ENCODE measurements around the gene MINDY4.
"Not testable (repeated sequence)": the region's sequence is repeated elsewhere in the genome, so short reads cannot be mapped to it uniquely, and the experiment has no call there.

Gene MINDY4

GRCh38 chr7:30799206-30799975, 28.2 kb downstream of the MINDY4 start:
- no peaks in the 10 kb centered on the region for H3K27me3 Mint-ChIP-seq
- peaks cover 15% of the 10 kb centered on the region for H3K4me1 Mint-ChIP-seq (ENCODE audit: low read depth)

GRCh38 chr7:30799976-30800661, 28.9 kb downstream of the MINDY4 start:
- no peaks in the 10 kb centered on the region for H3K27me3 Mint-ChIP-seq
- H3K36me3 Mint-ChIP-seq = no peaks in the 10 kb centered on the region
- no peaks in the 10 kb centered on the region for H3K9me3 Mint-ChIP-seq (ENCODE audit: low read depth)
- peaks cover 15% of the 10 kb centered on the region for H3K4me1 Mint-ChIP-seq (ENCODE audit: low read depth)
- H3K4me3 Mint-ChIP-seq = no peak overlapping the region
- H3K27ac Mint-ChIP-seq = no peak overlapping the region

More at GRCh38 chr7:30799206-30799975, 28.2 kb downstream of the MINDY4 start:
- H3K36me3 Mint-ChIP-seq = no peaks in the 10 kb centered on the region
- no peak overlapping the region for H3K4me3 Mint-ChIP-seq
- no peaks in the 10 kb centered on the region for H3K9me3 Mint-ChIP-seq (ENCODE audit: low read depth)
- no peak overlapping the region for H3K27ac Mint-ChIP-seq

- Mint-ChIP-seq H3K36me3 (no peaks in the 10 kb centered on the region), H3K4me3 (no peak overlapping the region), H3K27ac (no peak overlapping the region)
These were observed 29.6 kb downstream of the MINDY4 start for GRCh38 chr7:30800785-30801252.

GRCh38 chr7:30802812-30803211, 31.6 kb downstream of the MINDY4 start:
- H3K36me3 Mint-ChIP-seq = no peaks in the 10 kb centered on the region
- H3K9me3 Mint-ChIP-seq (ENCODE audit: low read depth) = no peaks in the 10 kb centered on the region
- H3K27ac Mint-ChIP-seq = no peak overlapping the region
- H3K27me3 Mint-ChIP-seq = no peaks in the 10 kb centered on the region
- no peaks in the 10 kb centered on the region for H3K4me1 Mint-ChIP-seq (ENCODE audit: low read depth)
- H3K4me3 Mint-ChIP-seq = no peak overlapping the region

More at GRCh38 chr7:30800785-30801252, 29.6 kb downstream of the MINDY4 start:
- H3K9me3 Mint-ChIP-seq (ENCODE audit: low read depth) = no peaks in the 10 kb centered on the region
- no peaks in the 10 kb centered on the region for H3K27me3 Mint-ChIP-seq
- peaks cover 12% of the 10 kb centered on the region for H3K4me1 Mint-ChIP-seq (ENCODE audit: low read depth)

- no peaks in the 10 kb centered on the region for H3K9me3 Mint-ChIP-seq (ENCODE audit: low read depth)
- H3K36me3 Mint-ChIP-seq = peaks cover 3% of the 10 kb centered on the region
- no peaks in the 10 kb centered on the region for H3K4me1 Mint-ChIP-seq (ENCODE audit: low read depth)
- no peaks in the 10 kb centered on the region for H3K27me3 Mint-ChIP-seq
- no peak overlapping the region for H3K27ac Mint-ChIP-seq
- H3K4me3 Mint-ChIP-seq = no peak overlapping the region
These were observed 33.0 kb downstream of the MINDY4 start for GRCh38 chr7:30804078-30804661.

GRCh38 chr7:30805081-30805691, 34.0 kb downstream of the MINDY4 start:
- H3K27ac Mint-ChIP-seq = no peak overlapping the region
- no peak overlapping the region for H3K4me3 Mint-ChIP-seq
- H3K36me3 Mint-ChIP-seq = peaks cover 3% of the 10 kb centered on the region
- H3K9me3 Mint-ChIP-seq (ENCODE audit: low read depth) = no peaks in the 10 kb centered on the region
- H3K4me1 Mint-ChIP-seq (ENCODE audit: low read depth) = no peaks in the 10 kb centered on the region
- no peaks in the 10 kb centered on the region for H3K27me3 Mint-ChIP-seq

GRCh38 chr7:30805931-30806330, 34.7 kb downstream of the MINDY4 start:
- Mint-ChIP-seq H3K9me3 (ENCODE audit: low read depth) (no peaks in the 10 kb centered on the region), H3K4me1 (ENCODE audit: low read depth) (no peaks in the 10 kb centered on the region), H3K4me3 (no peak overlapping the region), H3K27me3 (no peaks in the 10 kb centered on the region), H3K27ac (no peak overlapping the region), H3K36me3 (peaks cover 3% of the 10 kb centered on the region)

GRCh38 chr7:30807477-30807876, 36.3 kb downstream of the MINDY4 start:
- not testable (repeated sequence) for H3K4me3 Mint-ChIP-seq; H3K9me3 Mint-ChIP-seq (ENCODE audit: low read depth); H3K4me1 Mint-ChIP-seq (ENCODE audit: low read depth); H3K27ac Mint-ChIP-seq; H3K27me3 Mint-ChIP-seq; H3K36me3 Mint-ChIP-seq

GRCh38 chr7:30807941-30808340, 36.7 kb downstream of the MINDY4 start:
- not testable (repeated sequence) for H3K36me3 Mint-ChIP-seq; H3K9me3 Mint-ChIP-seq (ENCODE audit: low read depth); H3K4me3 Mint-ChIP-seq; H3K4me1 Mint-ChIP-seq (ENCODE audit: low read depth); H3K27ac Mint-ChIP-seq; H3K27me3 Mint-ChIP-seq

- no peaks in the 10 kb centered on the region for H3K27me3 Mint-ChIP-seq
- H3K4me1 Mint-ChIP-seq (ENCODE audit: low read depth) = no peaks in the 10 kb centered on the region
- H3K9me3 Mint-ChIP-seq (ENCODE audit: low read depth) = no peaks in the 10 kb centered on the region
- peaks cover 3% of the 10 kb centered on the region for H3K36me3 Mint-ChIP-seq
- no peak overlapping the region for H3K27ac Mint-ChIP-seq
- no peak overlapping the region for H3K4me3 Mint-ChIP-seq
These were observed 39.8 kb downstream of the MINDY4 start for GRCh38 chr7:30810986-30811385.

DNA sequence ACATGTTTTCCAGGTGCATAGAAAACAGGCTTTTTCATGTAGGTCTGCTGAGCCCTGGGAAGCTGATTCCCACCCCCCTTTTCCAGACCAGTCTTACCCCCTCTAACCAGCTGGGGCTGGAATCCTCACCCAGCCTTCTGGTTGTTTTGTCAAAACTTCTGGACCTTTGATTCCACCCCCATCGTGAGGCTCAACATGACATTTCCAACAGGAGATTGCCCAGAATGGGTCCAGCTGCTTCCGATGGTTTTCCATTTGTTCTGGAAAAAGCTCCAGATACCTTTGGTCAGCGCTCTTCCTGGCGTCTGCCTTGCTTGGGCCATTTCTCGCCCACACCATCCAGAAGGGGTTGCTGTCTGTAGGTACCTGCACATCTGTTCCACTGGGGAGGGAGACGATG, 41.5 kb downstream of the MINDY4 start:
- no peaks in the 10 kb centered on the region for H3K27me3 Mint-ChIP-seq
- no peaks in the 10 kb centered on the region for H3K9me3 Mint-ChIP-seq (ENCODE audit: low read depth)

DNA sequence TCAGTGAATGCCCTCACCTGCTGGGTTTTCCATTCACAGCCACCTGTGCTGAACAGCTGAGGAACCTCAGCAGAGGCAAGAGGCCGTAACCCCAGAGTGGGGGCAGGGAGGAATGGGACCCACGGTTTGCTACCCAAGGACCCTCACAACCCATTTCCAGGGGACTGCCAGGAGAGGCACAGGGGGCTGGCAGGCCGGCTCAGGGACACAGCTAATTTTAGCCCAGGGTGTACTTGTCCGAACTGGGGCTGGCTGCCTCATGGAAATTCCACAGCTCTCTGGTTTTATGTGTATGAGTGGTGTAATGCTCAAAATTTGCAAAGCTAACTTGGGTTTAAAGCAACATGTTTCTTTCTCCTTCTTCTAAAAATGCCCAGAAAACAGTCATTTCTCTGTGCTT, 42.2 kb downstream of the MINDY4 start:
- Mint-ChIP-seq H3K36me3 (no peaks in the 10 kb centered on the region), H3K4me1 (ENCODE audit: low read depth) (no peaks in the 10 kb centered on the region), H3K27ac (no peak overlapping the region), H3K9me3 (ENCODE audit: low read depth) (no peaks in the 10 kb centered on the region), H3K4me3 (no peak overlapping the region), H3K27me3 (no peaks in the 10 kb centered on the region)

More for the DNA sequence above, 41.5 kb downstream of the MINDY4 start:
- Mint-ChIP-seq H3K36me3 (peaks cover 3% of the 10 kb centered on the region), H3K4me3 (no peak overlapping the region), H3K27ac (no peak overlapping the region), H3K4me1 (ENCODE audit: low read depth) (no peaks in the 10 kb centered on the region)

DNA sequence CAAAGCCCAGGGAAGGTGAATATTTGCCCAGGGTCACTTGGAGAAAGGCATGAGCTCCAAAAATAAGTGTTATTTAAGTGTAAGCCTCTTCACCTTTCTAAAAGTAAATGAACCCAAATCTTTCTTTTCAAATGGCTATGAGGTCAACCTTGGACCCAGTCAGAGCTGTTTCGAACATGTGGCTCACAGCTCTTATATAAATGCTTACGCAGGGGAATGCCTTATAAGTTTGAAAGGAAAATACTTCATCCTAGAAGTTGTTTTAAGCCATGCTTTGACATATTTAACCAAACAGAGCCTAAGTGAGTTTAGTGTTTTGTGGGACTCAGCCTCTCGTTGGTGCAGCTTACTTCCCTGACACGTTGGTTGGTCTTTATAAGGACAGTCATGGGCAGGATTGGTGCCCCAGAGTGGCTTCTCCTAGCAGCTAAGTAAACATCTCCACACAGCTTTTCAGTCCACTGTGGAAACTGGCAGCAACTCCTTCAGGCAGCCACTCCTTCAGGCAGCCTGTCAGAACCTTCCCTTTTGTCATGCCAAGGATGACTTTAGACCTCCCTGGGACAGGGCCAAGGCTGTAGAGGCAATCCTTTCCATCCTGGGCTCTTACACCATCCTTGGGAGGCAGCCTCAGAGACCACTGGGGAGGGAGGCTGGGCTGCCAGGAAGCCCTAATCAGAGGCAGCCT, 43.6 kb downstream of the MINDY4 start:
- no peak overlapping the region for H3K4me3 Mint-ChIP-seq
- no peaks in the 10 kb centered on the region for H3K27me3 Mint-ChIP-seq
- H3K36me3 Mint-ChIP-seq = no peaks in the 10 kb centered on the region
- H3K4me1 Mint-ChIP-seq (ENCODE audit: low read depth) = no peaks in the 10 kb centered on the region
- H3K27ac Mint-ChIP-seq = no peak overlapping the region
- no peaks in the 10 kb centered on the region for H3K9me3 Mint-ChIP-seq (ENCODE audit: low read depth)

- Mint-ChIP-seq H3K27me3 (no peaks in the 10 kb centered on the region), H3K27ac (no peak overlapping the region), H3K4me1 (ENCODE audit: low read depth) (no peaks in the 10 kb centered on the region), H3K36me3 (no peaks in the 10 kb centered on the region), H3K9me3 (ENCODE audit: low read depth) (no peaks in the 10 kb centered on the region), H3K4me3 (no peak overlapping the region)
These were observed 44.2 kb downstream of the MINDY4 start for GRCh38 chr7:30815388-30815854.
